H1 (cell line): ENCODE measurements around the gene ACBD5.

ENCODE experiments used
- EZH2 ChIP-seq: fragments of 200-600 bp; sonication (generic); IDR thresholded peaks from 2 replicates; pipeline ENCODE4 v1.7.1; 2012; ENCODE audit warnings: low read depth, mild to moderate bottlenecking, moderate library complexity, low read length, inconsistent platforms; ENCODE audit not compliant: severe bottlenecking
- POLR2A ChIP-seq, 2 experiments: IDR thresholded peaks; 1 replicate in 1 of 2; 2 replicates in 1 of 2; pipeline ENCODE4 v1.6.1; 2011; ENCODE audit warnings: low read depth in 2 of 2, low read length in 2 of 2, mild to moderate bottlenecking in 2 of 2; ENCODE audit errors: control extremely low read depth in 1 of 2
- SP4 ChIP-seq: IDR thresholded peaks from 2 replicates; pipeline ENCODE4 v1.6.1; 2012; ENCODE audit warnings: low read length, inconsistent platforms

DNA sequence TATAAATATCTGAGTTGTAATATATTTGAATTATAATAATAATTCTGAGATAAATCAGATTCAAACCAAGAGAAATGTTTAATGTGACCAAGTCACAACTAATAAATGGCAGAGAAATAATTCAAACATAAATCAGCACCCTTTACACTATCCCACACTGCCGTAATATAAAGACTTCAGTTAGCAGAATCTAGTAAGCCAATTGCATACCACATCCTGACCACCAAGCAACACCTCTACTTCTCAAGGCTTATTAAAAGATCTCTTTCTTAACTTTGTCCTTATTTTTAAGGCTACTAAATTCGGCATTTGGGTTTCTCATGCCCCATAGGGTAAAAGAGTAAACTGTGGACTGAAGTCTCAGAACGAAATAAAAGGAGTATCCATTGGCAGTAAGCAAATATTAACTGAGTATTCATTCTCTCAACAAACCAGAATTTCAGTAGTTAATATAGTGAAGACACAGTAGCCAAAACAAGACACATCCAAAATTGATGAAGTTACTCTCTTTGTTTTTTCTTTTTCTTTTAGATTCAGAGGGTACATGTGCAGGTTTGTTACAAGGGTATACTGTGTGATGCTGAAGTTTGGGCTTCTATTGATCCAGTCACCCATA, 14.8 kb downstream of the ACBD5 start:
- TF ChIP-seq POLR2A (IDR thresholded peaks at IDR 0.05; ENCODE audit: control extremely low read depth in 1 of 2, low read depth in 2 of 2, low read length in 2 of 2) = no peak
- TF ChIP-seq EZH2 = no peak
- no peak for TF ChIP-seq SP4
